A673 (cell line): ENCODE data around the gene OMG.
"Not testable (repeated sequence)": the region's sequence is repeated elsewhere in the genome, so short reads cannot be mapped to it uniquely, and the experiment has no call there.

Experiments used
- EZH2 ChIP-seq: fragments of 200-600 bp; sonication (generic); IDR thresholded peaks from 2 replicates; pipeline ENCODE4 v1.6.1; 2017; ENCODE audit warnings: borderline replicate concordance, low read depth, mild to moderate bottlenecking, mixed read lengths, antibody characterized with exemption, low read length; ENCODE audit not compliant: poor library complexity, severe bottlenecking
- TF ChIP-seq, protein P1 (sequence below): fragments of 300-800, 200-600 bp; sonication (generic); conservative IDR thresholded peaks from 2 replicates; pipeline ENCODE4 v1.5.1; 2017; ENCODE audit warnings: low read depth, mild to moderate bottlenecking, antibody characterized with exemption, low read length, moderate library complexity, mixed read lengths

- TF ChIP-seq, protein P1, sequence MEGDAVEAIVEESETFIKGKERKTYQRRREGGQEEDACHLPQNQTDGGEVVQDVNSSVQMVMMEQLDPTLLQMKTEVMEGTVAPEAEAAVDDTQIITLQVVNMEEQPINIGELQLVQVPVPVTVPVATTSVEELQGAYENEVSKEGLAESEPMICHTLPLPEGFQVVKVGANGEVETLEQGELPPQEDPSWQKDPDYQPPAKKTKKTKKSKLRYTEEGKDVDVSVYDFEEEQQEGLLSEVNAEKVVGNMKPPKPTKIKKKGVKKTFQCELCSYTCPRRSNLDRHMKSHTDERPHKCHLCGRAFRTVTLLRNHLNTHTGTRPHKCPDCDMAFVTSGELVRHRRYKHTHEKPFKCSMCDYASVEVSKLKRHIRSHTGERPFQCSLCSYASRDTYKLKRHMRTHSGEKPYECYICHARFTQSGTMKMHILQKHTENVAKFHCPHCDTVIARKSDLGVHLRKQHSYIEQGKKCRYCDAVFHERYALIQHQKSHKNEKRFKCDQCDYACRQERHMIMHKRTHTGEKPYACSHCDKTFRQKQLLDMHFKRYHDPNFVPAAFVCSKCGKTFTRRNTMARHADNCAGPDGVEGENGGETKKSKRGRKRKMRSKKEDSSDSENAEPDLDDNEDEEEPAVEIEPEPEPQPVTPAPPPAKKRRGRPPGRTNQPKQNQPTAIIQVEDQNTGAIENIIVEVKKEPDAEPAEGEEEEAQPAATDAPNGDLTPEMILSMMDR = not testable (repeated sequence)
- TF ChIP-seq EZH2 = not testable (repeated sequence)
Measured at GRCh38 chr17:31312223-31312622, 15.2 kb upstream of the OMG start.
